Measurements from ENCODE around the gene ARSB. TPM values are rescaled to one million over a fixed set of nuclear protein-coding genes. Genes with fewer than 3 reads are reported as not detected.
A peak's percentile ranks its signal among the peaks of the same experiment; 100 is the strongest.
"Not testable (repeated sequence)": the region's sequence is repeated elsewhere in the genome, so short reads cannot be mapped to it uniquely, and the experiment has no call there.

The ARSB gene
- total and polyA plus RNA-seq, 9 of the 15 experiments (the other 6 are each of a cell fraction or from before 2014, with no cell fraction given), result 0.52 to 4.6 (median 2.4) TPM

DNA sequence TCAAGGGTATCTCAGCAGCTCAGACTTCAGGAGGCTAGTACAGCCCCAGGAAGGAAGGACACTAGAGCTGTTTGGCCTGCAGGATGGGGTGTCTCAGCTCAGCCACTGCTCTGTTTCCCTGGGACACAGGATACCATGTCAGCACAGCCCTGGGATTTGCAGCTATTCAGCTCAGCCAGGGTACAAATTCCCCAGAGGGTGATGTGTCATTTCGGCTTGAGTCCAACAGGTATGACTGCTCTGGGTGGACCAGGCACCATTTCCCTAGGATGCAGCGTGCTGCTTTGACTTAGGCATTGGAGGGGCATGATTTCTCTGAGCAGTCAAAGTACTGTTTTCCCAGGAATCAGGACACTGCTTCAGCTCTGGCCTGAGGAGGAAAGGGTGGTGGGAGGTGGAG, 130.1 kb downstream of the ARSB start:
- ChIA-PET POLR2A (interaction anchor here (0.6 kb wide), 1 partner anchor 174 kb away, joined by 4 read pairs; no protein-coding TSS in a partner anchor), CTCF (ENCODE audit: low intra/inter-chr PET ratio) (no interaction called here)
- H3K27ac ChIP-seq (ENCODE audit: extremely low read depth, low read depth, low read length), result no peak overlapping the region
- H2AFZ ChIP-seq (ENCODE audit: low read depth, low read length), result no peak overlapping the region
- FAIRE-seq (no peak), ATAC-seq (no peak), DNase-seq (ENCODE audit: extremely low read depth in 1 of 4, low spot score in 3 of 4) (no peak)
- no peaks in the 10 kb centered on the region for H4K20me1 ChIP-seq (replicated peaks; ENCODE audit: control insufficient read depth, insufficient read depth, low read length)
- no peaks in the 10 kb centered on the region for H3K27me3 ChIP-seq (ENCODE audit: control insufficient read depth in 2 of 2, insufficient read depth in 2 of 2, low read length in 2 of 2)
- no peaks in the 10 kb centered on the region for H3K4me1 ChIP-seq (replicated peaks in 1 of 2; ENCODE audit: control insufficient read depth in 2 of 2, insufficient read depth in 2 of 2, low read length in 2 of 2)
- no peaks in the 10 kb centered on the region for H3K79me2 ChIP-seq (ENCODE audit: control insufficient read depth, insufficient read depth, low read length)
- no TSS peak for BruUV-seq (replicated peaks)
- in situ Hi-C loops (cut with MboI), result no loop called here
- intact Hi-C loops (cut with micrococcal nuclease), result no loop called here
- H3K9me3 ChIP-seq (replicated peaks; ENCODE audit: control insufficient read depth, insufficient read depth, low read depth, low read length), result no peaks in the 10 kb centered on the region
- no peaks in the 10 kb centered on the region for H3K9me1 ChIP-seq (ENCODE audit: control insufficient read depth, insufficient read depth, low read length)
- H3K9ac ChIP-seq (ENCODE audit: insufficient read depth in 1 of 2, low read depth in 2 of 2, low read length in 2 of 2), result no peak overlapping the region
- no peaks in the 10 kb centered on the region for H3K36me3 ChIP-seq (ENCODE audit: control insufficient read depth, insufficient read depth, low read length)
- no peak overlapping the region for H3K4me2 ChIP-seq (ENCODE audit: insufficient read depth, low read length)
- H3K4me3 ChIP-seq, result no peak overlapping the region
- WGBS (ENCODE audit: insufficient coverage, low coverage, missing lambda C conversion rate), result 0% methylated on average over 2 of the region's 2 CpGs
- TF ChIP-seq ZNF785 (CRISPR knock-in tag; IDR thresholded peaks at IDR 0.05) (no peak), NFIC (IDR thresholded peaks at IDR 0.05) (peak; percentile 22; the same call in 1 of the 2 replicates)

DNA sequence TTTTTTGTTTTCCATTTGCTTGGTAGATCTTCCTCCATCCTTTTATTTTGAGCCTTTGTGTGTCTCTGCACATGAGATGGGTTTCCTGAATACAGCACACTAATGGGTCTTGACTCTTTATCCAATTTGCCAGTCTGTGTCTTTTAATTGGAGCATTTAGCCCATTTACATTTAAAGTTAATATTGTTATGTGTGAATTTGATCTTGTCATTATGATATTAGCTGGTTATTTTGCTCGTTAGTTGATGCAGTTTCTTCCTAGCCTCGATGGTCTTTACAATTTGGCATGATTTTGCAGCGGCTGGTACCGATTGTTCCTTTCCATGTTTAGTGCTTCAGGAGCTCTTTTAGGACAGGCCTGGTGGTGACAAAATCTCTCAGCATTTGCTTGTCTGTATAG, 133.2 kb downstream of the ARSB start:
- CTCF ChIA-PET (ENCODE audit: low intra/inter-chr PET ratio); H3K79me2 ChIP-seq (ENCODE audit: control insufficient read depth, insufficient read depth, low read length); H2AFZ ChIP-seq (ENCODE audit: low read depth, low read length); H3K4me1 ChIP-seq (replicated peaks in 1 of 2; ENCODE audit: control insufficient read depth in 2 of 2, insufficient read depth in 2 of 2, low read length in 2 of 2); H3K4me2 ChIP-seq (ENCODE audit: insufficient read depth, low read length); H3K9ac ChIP-seq (ENCODE audit: insufficient read depth in 1 of 2, low read depth in 2 of 2, low read length in 2 of 2); H3K27me3 ChIP-seq (ENCODE audit: control insufficient read depth in 2 of 2, insufficient read depth in 2 of 2, low read length in 2 of 2); BruUV-seq (replicated peaks); in situ Hi-C loops (cut with MboI); DNase-seq (ENCODE audit: extremely low read depth in 1 of 4, low spot score in 3 of 4); FAIRE-seq; intact Hi-C loops (cut with micrococcal nuclease); POLR2A ChIA-PET; H3K27ac ChIP-seq (ENCODE audit: extremely low read depth, low read depth, low read length); H3K9me1 ChIP-seq (ENCODE audit: control insufficient read depth, insufficient read depth, low read length); H3K4me3 ChIP-seq; H4K20me1 ChIP-seq (replicated peaks; ENCODE audit: control insufficient read depth, insufficient read depth, low read length); H3K9me3 ChIP-seq (replicated peaks; ENCODE audit: control insufficient read depth, insufficient read depth, low read depth, low read length); H3K36me3 ChIP-seq (ENCODE audit: control insufficient read depth, insufficient read depth, low read length); ATAC-seq: not testable (repeated sequence)
- WGBS (ENCODE audit: insufficient coverage, low coverage, missing lambda C conversion rate), result 0% methylated on average over 3 of the region's 4 CpGs
- TF ChIP-seq ZNF507 (tag; conservative IDR thresholded peaks at IDR 0.05), result peak; percentile 95

All from K562 (cell line).